PFSK-1 (cell line): ENCODE measurements around the gene LTO1.

Experiments
- POLR2AphosphoS5 ChIP-seq: IDR thresholded peaks from 2 replicates; pipeline ENCODE4 v1.6.1; 2012; ENCODE audit warnings: low read depth, mild to moderate bottlenecking, control low read depth, low read length, moderate library complexity
- SIN3A ChIP-seq: IDR thresholded peaks from 2 replicates; pipeline ENCODE4 v1.6.1; 2012; ENCODE audit warnings: mild to moderate bottlenecking, low read length, moderate library complexity, borderline replicate concordance; ENCODE audit not compliant: insufficient read depth
- TAF1 ChIP-seq: IDR thresholded peaks from 2 replicates; pipeline ENCODE4 v1.6.1; 2012; ENCODE audit warnings: low read length, control low read depth, borderline replicate concordance; ENCODE audit not compliant: insufficient read depth
- TF ChIP-seq, protein P1 (sequence below), 2 experiments: IDR thresholded peaks; 2 replicates each; pipeline versions ENCODE4 v1.6.1 to v1.8.0; 2011 to 2012; ENCODE audit warnings: low read depth in 2 of 2, low read length in 2 of 2, control low read depth in 1 of 2, inconsistent platforms in 1 of 2, mild to moderate bottlenecking in 1 of 2, moderate library complexity in 1 of 2; ENCODE audit not compliant: insufficient read depth in 1 of 2

DNA sequence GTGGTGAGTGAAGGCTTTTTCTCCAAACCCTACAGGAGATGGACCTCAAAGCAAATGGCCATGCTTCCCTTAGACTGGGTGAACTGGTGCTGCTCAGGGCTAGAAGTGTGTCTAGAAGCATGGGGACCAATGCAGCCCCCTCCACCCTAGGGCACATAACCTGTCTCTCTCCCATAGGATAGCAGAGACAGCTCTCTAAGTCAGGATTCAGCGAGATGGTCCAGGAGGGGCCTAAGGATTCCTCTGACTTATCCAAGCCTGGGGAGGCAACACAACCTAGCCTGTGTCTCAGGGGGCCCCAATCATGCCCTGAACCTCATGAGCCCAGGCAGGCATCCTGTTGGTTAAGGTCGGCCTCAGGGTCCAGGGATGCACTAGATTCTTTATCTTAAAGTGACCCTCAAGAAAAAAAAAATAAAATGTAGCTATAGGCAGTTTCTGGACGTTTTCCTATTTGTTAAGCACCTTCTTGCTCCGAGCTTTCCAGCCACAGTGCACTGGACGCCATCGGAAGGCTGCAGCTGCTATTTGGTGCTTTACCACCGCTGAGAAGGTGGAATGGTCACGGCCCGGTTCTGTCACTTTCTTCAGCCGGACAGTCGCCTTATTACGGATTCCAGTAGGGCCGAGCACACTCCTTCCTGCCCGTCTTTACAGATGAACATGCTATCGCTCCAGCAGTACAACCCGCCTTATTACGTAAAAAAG is 39.2 kb downstream of the LTO1 start:
- no peak for TF ChIP-seq POLR2AphosphoS5
- TF ChIP-seq, protein P1, sequence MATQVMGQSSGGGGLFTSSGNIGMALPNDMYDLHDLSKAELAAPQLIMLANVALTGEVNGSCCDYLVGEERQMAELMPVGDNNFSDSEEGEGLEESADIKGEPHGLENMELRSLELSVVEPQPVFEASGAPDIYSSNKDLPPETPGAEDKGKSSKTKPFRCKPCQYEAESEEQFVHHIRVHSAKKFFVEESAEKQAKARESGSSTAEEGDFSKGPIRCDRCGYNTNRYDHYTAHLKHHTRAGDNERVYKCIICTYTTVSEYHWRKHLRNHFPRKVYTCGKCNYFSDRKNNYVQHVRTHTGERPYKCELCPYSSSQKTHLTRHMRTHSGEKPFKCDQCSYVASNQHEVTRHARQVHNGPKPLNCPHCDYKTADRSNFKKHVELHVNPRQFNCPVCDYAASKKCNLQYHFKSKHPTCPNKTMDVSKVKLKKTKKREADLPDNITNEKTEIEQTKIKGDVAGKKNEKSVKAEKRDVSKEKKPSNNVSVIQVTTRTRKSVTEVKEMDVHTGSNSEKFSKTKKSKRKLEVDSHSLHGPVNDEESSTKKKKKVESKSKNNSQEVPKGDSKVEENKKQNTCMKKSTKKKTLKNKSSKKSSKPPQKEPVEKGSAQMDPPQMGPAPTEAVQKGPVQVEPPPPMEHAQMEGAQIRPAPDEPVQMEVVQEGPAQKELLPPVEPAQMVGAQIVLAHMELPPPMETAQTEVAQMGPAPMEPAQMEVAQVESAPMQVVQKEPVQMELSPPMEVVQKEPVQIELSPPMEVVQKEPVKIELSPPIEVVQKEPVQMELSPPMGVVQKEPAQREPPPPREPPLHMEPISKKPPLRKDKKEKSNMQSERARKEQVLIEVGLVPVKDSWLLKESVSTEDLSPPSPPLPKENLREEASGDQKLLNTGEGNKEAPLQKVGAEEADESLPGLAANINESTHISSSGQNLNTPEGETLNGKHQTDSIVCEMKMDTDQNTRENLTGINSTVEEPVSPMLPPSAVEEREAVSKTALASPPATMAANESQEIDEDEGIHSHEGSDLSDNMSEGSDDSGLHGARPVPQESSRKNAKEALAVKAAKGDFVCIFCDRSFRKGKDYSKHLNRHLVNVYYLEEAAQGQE (IDR thresholded peaks at IDR 0.05; ENCODE audit: insufficient read depth in 1 of 2, low read depth in 2 of 2, low read length in 2 of 2): no peak
- TF ChIP-seq TAF1: no peak
- TF ChIP-seq SIN3A: no peak
